Measurements from ENCODE around the gene HECW1. TPM values are rescaled to one million over a fixed set of nuclear protein-coding genes. Genes with fewer than 3 reads are reported as not detected.

HECW1 gene
- total RNA-seq, 1 donor from 2014 or later, result not detected

GRCh38 chr7:43394441-43395130, 282.1 kb downstream of the HECW1 start:
- H3K27ac Mint-ChIP-seq, result no peak overlapping the region
- DNase-seq, result no peak

GRCh38 chr7:43395351-43395750, 282.9 kb downstream of the HECW1 start:
- H3K27ac Mint-ChIP-seq, result no peak overlapping the region
- no peaks in the 10 kb centered on the region for H3K4me1 Mint-ChIP-seq
- ChIA-PET POLR2A (no interaction called here), CTCF (no interaction called here)
- peaks cover 28% of the 10 kb centered on the region for H3K27me3 Mint-ChIP-seq
- H3K9me3 Mint-ChIP-seq, result peaks cover 2% of the 10 kb centered on the region
- intact Hi-C loops (cut with micrococcal nuclease), result no loop called here
- no peaks in the 10 kb centered on the region for H3K36me3 Mint-ChIP-seq (ENCODE audit: low read depth)
- DNase-seq, result no peak
- no peak for ATAC-seq (ENCODE audit: low read depth)
- H3K4me3 Mint-ChIP-seq, result no peak overlapping the region
- TF ChIP-seq CTCF (IDR thresholded peaks at IDR 0.05), result no peak

More at GRCh38 chr7:43394441-43395130, 282.1 kb downstream of the HECW1 start:
- POLR2A ChIA-PET, result no interaction called here
- CTCF ChIA-PET, result no interaction called here
- intact Hi-C loops (cut with micrococcal nuclease), result no loop called here
- no peak for TF ChIP-seq CTCF (IDR thresholded peaks at IDR 0.05)
- H3K36me3 Mint-ChIP-seq (ENCODE audit: low read depth), result no peaks in the 10 kb centered on the region
- H3K4me1 Mint-ChIP-seq, result no peaks in the 10 kb centered on the region
- peaks cover 2% of the 10 kb centered on the region for H3K9me3 Mint-ChIP-seq
- peaks cover 28% of the 10 kb centered on the region for H3K27me3 Mint-ChIP-seq
- no peak overlapping the region for H3K4me3 Mint-ChIP-seq
- no peak for ATAC-seq (ENCODE audit: low read depth)

DNA sequence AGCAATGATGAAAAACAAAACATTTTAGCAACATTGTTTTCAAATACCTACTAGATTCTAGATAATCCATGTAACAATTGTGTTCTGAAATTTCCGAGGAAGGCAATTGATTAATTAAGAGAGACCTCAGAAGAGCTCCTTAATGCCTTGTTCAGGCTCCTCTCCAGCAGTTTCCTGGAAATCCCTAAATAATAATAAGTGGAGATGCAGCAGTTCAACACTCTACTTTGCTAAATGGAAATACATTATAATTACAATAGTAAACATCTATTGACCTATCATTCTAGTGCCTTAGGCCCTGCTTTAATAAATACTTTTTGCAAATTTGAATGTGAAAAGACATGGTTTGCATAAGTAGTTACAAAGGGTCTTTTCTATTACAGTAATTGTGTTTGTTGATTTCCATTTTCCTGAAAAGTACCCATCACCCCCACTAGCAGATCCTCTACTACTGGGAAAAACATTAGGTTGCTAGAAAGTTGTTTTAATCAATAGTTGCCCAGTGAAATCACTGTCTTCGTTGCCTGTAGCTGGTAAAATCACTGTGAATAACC, 283.8 kb downstream of the HECW1 start:
- Mint-ChIP-seq H3K27me3 (peaks cover 30% of the 10 kb centered on the region), H3K9me3 (peaks cover 2% of the 10 kb centered on the region), H3K4me3 (no peak overlapping the region), H3K27ac (no peak overlapping the region), H3K36me3 (ENCODE audit: low read depth) (no peaks in the 10 kb centered on the region), H3K4me1 (no peaks in the 10 kb centered on the region)
- TF ChIP-seq CTCF (IDR thresholded peaks at IDR 0.05), result no peak
- no peak for ATAC-seq (ENCODE audit: low read depth)
- intact Hi-C loops (cut with micrococcal nuclease), result no loop called here
- ChIA-PET POLR2A (no interaction called here), CTCF (no interaction called here)
- no peak for DNase-seq

- Mint-ChIP-seq H3K36me3 (ENCODE audit: low read depth) (no peaks in the 10 kb centered on the region), H3K4me1 (no peaks in the 10 kb centered on the region), H3K27me3 (peaks cover 30% of the 10 kb centered on the region), H3K9me3 (peaks cover 2% of the 10 kb centered on the region), H3K27ac (no peak overlapping the region), H3K4me3 (no peak overlapping the region)
- ATAC-seq (ENCODE audit: low read depth) (no peak), DNase-seq (no peak)
- ChIA-PET CTCF (no interaction called here), POLR2A (no interaction called here)
- TF ChIP-seq CTCF (IDR thresholded peaks at IDR 0.05), result no peak
- intact Hi-C loops (cut with micrococcal nuclease), result no loop called here
Observed at GRCh38 chr7:43398831-43399230, 286.4 kb downstream of the HECW1 start.

DNA sequence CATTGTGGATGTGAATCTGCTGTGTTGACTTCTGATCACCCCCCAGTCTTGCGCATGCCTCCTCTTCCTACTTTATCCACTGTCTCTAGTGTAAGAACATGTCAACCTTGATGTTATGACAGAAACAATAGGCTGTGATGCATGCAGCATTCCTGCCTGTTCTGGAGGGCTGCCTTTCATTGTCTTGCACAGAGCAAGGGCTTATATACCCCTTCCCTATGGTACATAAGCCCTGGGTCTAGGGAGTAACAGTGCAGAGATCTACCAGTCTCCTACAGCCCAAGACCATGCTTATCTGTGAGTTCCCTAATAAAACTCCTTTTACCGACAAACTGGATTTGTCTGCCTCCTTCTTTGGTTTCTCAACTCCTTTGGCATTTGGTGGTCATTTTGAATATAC, 293.5 kb downstream of the HECW1 start:
- H3K36me3 Mint-ChIP-seq (ENCODE audit: low read depth), result no peaks in the 10 kb centered on the region
- no peak overlapping the region for H3K27ac Mint-ChIP-seq
- no peaks in the 10 kb centered on the region for H3K4me1 Mint-ChIP-seq
- ChIA-PET POLR2A (no interaction called here), CTCF (no interaction called here)
- intact Hi-C loops (cut with micrococcal nuclease), result no loop called here
- no peak for TF ChIP-seq CTCF (IDR thresholded peaks at IDR 0.05)
- H3K4me3 Mint-ChIP-seq, result no peak overlapping the region
- peaks cover 2% of the 10 kb centered on the region for H3K27me3 Mint-ChIP-seq
- no peak for ATAC-seq (ENCODE audit: low read depth)
- DNase-seq, result no peak
- H3K9me3 Mint-ChIP-seq, result no peaks in the 10 kb centered on the region
